ENCODE results near the gene ATP2A2.
"Not testable (repeated sequence)": the region's sequence is repeated elsewhere in the genome, so short reads cannot be mapped to it uniquely, and the experiment has no call there.

The ATP2A2 gene

GRCh38 chr12:110247340-110248095 lies 33.5 kb upstream of the ATP2A2 start:
- Histone ChIP-seq H3K9me3 (ENCODE audit: control insufficient read depth, low read length) (no peaks in the 10 kb centered on the region), H3K4me1 (ENCODE audit: control insufficient read depth, insufficient read depth, low read length, poor library complexity, severe bottlenecking) (peaks cover 14% of the 10 kb centered on the region), H3K36me3 (ENCODE audit: control insufficient read depth, insufficient read depth, low read length) (peaks cover 2% of the 10 kb centered on the region), H3K4me3 (ENCODE audit: extremely low read depth, insufficient read depth, low read length, poor library complexity, severe bottlenecking) (no peak overlapping the region), H3K27ac (ENCODE audit: low read depth, low read length, severe bottlenecking) (no peak overlapping the region)
- WGBS, 2 experiments (ENCODE audit: insufficient coverage in 2 of 2) = 89 to 92% methylated on average over 14 of the region's 14 CpGs

GRCh38 chr12:110248096-110248447 lies 33.0 kb upstream of the ATP2A2 start:
- no peak overlapping the region for H3K4me3 ChIP-seq (ENCODE audit: extremely low read depth, insufficient read depth, low read length, poor library complexity, severe bottlenecking)
- 100% methylated on average over 4 of the region's 4 CpGs for WGBS, 2 experiments (ENCODE audit: insufficient coverage in 2 of 2)
- H3K9me3 ChIP-seq (ENCODE audit: control insufficient read depth, low read length) = no peaks in the 10 kb centered on the region
- peaks cover 2% of the 10 kb centered on the region for H3K36me3 ChIP-seq (ENCODE audit: control insufficient read depth, insufficient read depth, low read length)
- H3K27ac ChIP-seq (ENCODE audit: low read depth, low read length, severe bottlenecking) = no peak overlapping the region
- H3K4me1 ChIP-seq (ENCODE audit: control insufficient read depth, insufficient read depth, low read length, poor library complexity, severe bottlenecking) = peaks cover 14% of the 10 kb centered on the region

- H3K27ac ChIP-seq (ENCODE audit: low read depth, low read length, severe bottlenecking) = no peak overlapping the region
- no peaks in the 10 kb centered on the region for H3K9me3 ChIP-seq (ENCODE audit: control insufficient read depth, low read length)
- H3K4me3 ChIP-seq (ENCODE audit: extremely low read depth, insufficient read depth, low read length, poor library complexity, severe bottlenecking) = no peak overlapping the region
- H3K36me3 ChIP-seq (ENCODE audit: control insufficient read depth, insufficient read depth, low read length) = peaks cover 2% of the 10 kb centered on the region
- WGBS, 2 experiments (ENCODE audit: insufficient coverage in 2 of 2) = 89 to 92% methylated on average over 4 of the region's 4 CpGs
- peaks cover 14% of the 10 kb centered on the region for H3K4me1 ChIP-seq (ENCODE audit: control insufficient read depth, insufficient read depth, low read length, poor library complexity, severe bottlenecking)
These were observed 31.9 kb upstream of the ATP2A2 start for GRCh38 chr12:110249105-110249504.

GRCh38 chr12:110249716-110250225 lies 31.3 kb upstream of the ATP2A2 start:
- H3K36me3 ChIP-seq (ENCODE audit: control insufficient read depth, insufficient read depth, low read length) = peaks cover 2% of the 10 kb centered on the region
- peaks cover 13% of the 10 kb centered on the region for H3K4me1 ChIP-seq (ENCODE audit: control insufficient read depth, insufficient read depth, low read length, poor library complexity, severe bottlenecking)
- H3K27ac ChIP-seq (ENCODE audit: low read depth, low read length, severe bottlenecking) = no peak overlapping the region
- no peaks in the 10 kb centered on the region for H3K9me3 ChIP-seq (ENCODE audit: control insufficient read depth, low read length)
- no peak overlapping the region for H3K4me3 ChIP-seq (ENCODE audit: extremely low read depth, insufficient read depth, low read length, poor library complexity, severe bottlenecking)
- WGBS, 2 experiments (ENCODE audit: insufficient coverage in 2 of 2) = 89 to 97% methylated on average over 5 to 7 of the region's 7 CpGs

- Histone ChIP-seq H3K27ac (ENCODE audit: low read depth, low read length, severe bottlenecking) (no peak overlapping the region), H3K36me3 (ENCODE audit: control insufficient read depth, insufficient read depth, low read length) (no peaks in the 10 kb centered on the region), H3K4me3 (ENCODE audit: extremely low read depth, insufficient read depth, low read length, poor library complexity, severe bottlenecking) (no peak overlapping the region), H3K9me3 (ENCODE audit: control insufficient read depth, low read length) (no peaks in the 10 kb centered on the region), H3K4me1 (ENCODE audit: control insufficient read depth, insufficient read depth, low read length, poor library complexity, severe bottlenecking) (peaks cover 9% of the 10 kb centered on the region)
- WGBS, 2 experiments (ENCODE audit: insufficient coverage in 2 of 2) = 95 to 100% methylated on average over 4 of the region's 7 CpGs
These were observed 29.7 kb upstream of the ATP2A2 start for GRCh38 chr12:110251381-110251780.

- no peak overlapping the region for H3K4me3 ChIP-seq (ENCODE audit: extremely low read depth, insufficient read depth, low read length, poor library complexity, severe bottlenecking)
- H3K9me3 ChIP-seq (ENCODE audit: control insufficient read depth, low read length) = no peaks in the 10 kb centered on the region
- no peaks in the 10 kb centered on the region for H3K36me3 ChIP-seq (ENCODE audit: control insufficient read depth, insufficient read depth, low read length)
- WGBS, 2 experiments (ENCODE audit: insufficient coverage in 2 of 2) = 96 to 97% methylated on average over 4 of the region's 9 CpGs
- peaks cover 1% of the 10 kb centered on the region for H3K4me1 ChIP-seq (ENCODE audit: control insufficient read depth, insufficient read depth, low read length, poor library complexity, severe bottlenecking)
- no peak overlapping the region for H3K27ac ChIP-seq (ENCODE audit: low read depth, low read length, severe bottlenecking)
These were observed 28.3 kb upstream of the ATP2A2 start for GRCh38 chr12:110252716-110253115.

GRCh38 chr12:110253176-110253575 lies 27.9 kb upstream of the ATP2A2 start:
- no peak overlapping the region for H3K4me3 ChIP-seq (ENCODE audit: extremely low read depth, insufficient read depth, low read length, poor library complexity, severe bottlenecking)
- H3K27ac ChIP-seq (ENCODE audit: low read depth, low read length, severe bottlenecking) = no peak overlapping the region
- WGBS, 2 experiments (ENCODE audit: insufficient coverage in 2 of 2) = 87 to 88% methylated on average over 4 to 5 of the region's 9 CpGs
- H3K36me3 ChIP-seq (ENCODE audit: control insufficient read depth, insufficient read depth, low read length) = no peaks in the 10 kb centered on the region
- H3K4me1 ChIP-seq (ENCODE audit: control insufficient read depth, insufficient read depth, low read length, poor library complexity, severe bottlenecking) = no peaks in the 10 kb centered on the region
- no peaks in the 10 kb centered on the region for H3K9me3 ChIP-seq (ENCODE audit: control insufficient read depth, low read length)

- Histone ChIP-seq H3K9me3 (ENCODE audit: control insufficient read depth, low read length) (no peaks in the 10 kb centered on the region), H3K4me1 (ENCODE audit: control insufficient read depth, insufficient read depth, low read length, poor library complexity, severe bottlenecking) (no peaks in the 10 kb centered on the region), H3K36me3 (ENCODE audit: control insufficient read depth, insufficient read depth, low read length) (no peaks in the 10 kb centered on the region), H3K27ac (ENCODE audit: low read depth, low read length, severe bottlenecking) (no peak overlapping the region), H3K4me3 (ENCODE audit: extremely low read depth, insufficient read depth, low read length, poor library complexity, severe bottlenecking) (no peak overlapping the region)
- whole genome bisulfite sequencing, 2 experiments (ENCODE audit: insufficient coverage in 2 of 2) = 96 to 100% methylated on average over 3 to 4 of the region's 6 CpGs
These were observed 26.0 kb upstream of the ATP2A2 start for GRCh38 chr12:110254971-110255540.

- 94 to 96% methylated on average over 5 to 7 of the region's 11 CpGs for WGBS, 2 experiments (ENCODE audit: insufficient coverage in 2 of 2)
These were observed 25.1 kb upstream of the ATP2A2 start for GRCh38 chr12:110255890-110256456.

GRCh38 chr12:110256780-110257431 lies 24.1 kb upstream of the ATP2A2 start:
- H3K9me3 ChIP-seq (ENCODE audit: control insufficient read depth, low read length) = no peaks in the 10 kb centered on the region
- H3K4me1 ChIP-seq (ENCODE audit: control insufficient read depth, insufficient read depth, low read length, poor library complexity, severe bottlenecking) = no peaks in the 10 kb centered on the region
- H3K4me3 ChIP-seq (ENCODE audit: extremely low read depth, insufficient read depth, low read length, poor library complexity, severe bottlenecking) = no peak overlapping the region
- no peaks in the 10 kb centered on the region for H3K36me3 ChIP-seq (ENCODE audit: control insufficient read depth, insufficient read depth, low read length)
- peak overlapping the region; percentile 5 for H3K27ac ChIP-seq (ENCODE audit: low read depth, low read length, severe bottlenecking)
- 87 to 93% methylated on average over 7 to 10 of the region's 12 CpGs for WGBS, 2 experiments (ENCODE audit: insufficient coverage in 2 of 2)

More at GRCh38 chr12:110255890-110256456, 25.1 kb upstream of the ATP2A2 start:
- H3K4me1 ChIP-seq (ENCODE audit: control insufficient read depth, insufficient read depth, low read length, poor library complexity, severe bottlenecking); H3K9me3 ChIP-seq (ENCODE audit: control insufficient read depth, low read length); H3K27ac ChIP-seq (ENCODE audit: low read depth, low read length, severe bottlenecking); H3K36me3 ChIP-seq (ENCODE audit: control insufficient read depth, insufficient read depth, low read length); H3K4me3 ChIP-seq (ENCODE audit: extremely low read depth, insufficient read depth, low read length, poor library complexity, severe bottlenecking): not testable (repeated sequence)
